ENCODE results near the gene PLEKHA7.
A peak's percentile ranks its signal among the peaks of the same experiment; 100 is the strongest.
"Not testable (repeated sequence)": the region's sequence is repeated elsewhere in the genome, so short reads cannot be mapped to it uniquely, and the experiment has no call there.

PLEKHA7 gene

GRCh38 chr11:17014321-17014832 lies at the start of gene PLEKHA7:
TSS of gene PLEKHA7 (minus strand) at chr11:17014414. CDS start at chr11:17014401, 13 bp downstream.
- DNase-seq: no peak

- DNase-seq: peak; percentile 58
Observed at GRCh38 chr11:17063171-17064002, 49.2 kb upstream of the PLEKHA7 start.

- not testable (repeated sequence) for DNase-seq
Observed at GRCh38 chr11:17051146-17051545, 36.9 kb upstream of the PLEKHA7 start.

- DNase-seq: not testable (repeated sequence)
Observed at GRCh38 chr11:17048491-17048890, 34.3 kb upstream of the PLEKHA7 start.

- DNase-seq: no peak
Observed at GRCh38 chr11:17046690-17047089, 32.5 kb upstream of the PLEKHA7 start.

- peak; percentile 21 for DNase-seq
Observed at GRCh38 chr11:17036666-17037658, 22.7 kb upstream of the PLEKHA7 start.

- not testable (repeated sequence) for DNase-seq
Observed at GRCh38 chr11:17034027-17034426, 19.8 kb upstream of the PLEKHA7 start.

- DNase-seq: no peak
Observed at GRCh38 chr11:17026487-17027082, 12.4 kb upstream of the PLEKHA7 start.

- no peak for DNase-seq
Observed at GRCh38 chr11:17024924-17025323, 10.7 kb upstream of the PLEKHA7 start.

GRCh38 chr11:17021511-17021910 lies 7.3 kb upstream of the PLEKHA7 start:
- no peak for DNase-seq

GRCh38 chr11:17020831-17021230 lies 6.6 kb upstream of the PLEKHA7 start:
- DNase-seq: no peak

GRCh38 chr11:17019232-17019631 lies 5.0 kb upstream of the PLEKHA7 start:
- no peak for DNase-seq

GRCh38 chr11:17015627-17016126 lies 1.5 kb upstream of the PLEKHA7 start:
- no peak for DNase-seq

- peak; percentile 14 for DNase-seq
Observed at GRCh38 chr11:17014833-17015626, 816 bp upstream of the PLEKHA7 start.

- DNase-seq: no peak
Observed at GRCh38 chr11:17013548-17014320, 480 bp downstream of the PLEKHA7 start.

GRCh38 chr11:17012712-17013547 lies 1.3 kb downstream of the PLEKHA7 start:
- no peak for DNase-seq

- DNase-seq: no peak
Observed at GRCh38 chr11:17012179-17012578, 2.0 kb downstream of the PLEKHA7 start.

- no peak for DNase-seq
Observed at GRCh38 chr11:17010851-17011420, 3.3 kb downstream of the PLEKHA7 start.

- no peak for DNase-seq
Observed at GRCh38 chr11:17008099-17008498, 6.1 kb downstream of the PLEKHA7 start.

- DNase-seq: no peak
Observed at GRCh38 chr11:17005646-17006045, 8.6 kb downstream of the PLEKHA7 start.
